GM12865 (cell line): ENCODE measurements around the gene ATP6V0E2.

ENCODE experiments used
- DNase-seq: peaks from one replicate; pipeline ENCODE4 v3.0.0; 2010; ENCODE audit warnings: low read depth
- H3K4me3 ChIP-seq: 2 replicates; pipeline ENCODE4 v1.5.1; 2011; ENCODE audit warnings: mild to moderate bottlenecking, low read depth, low read length, control low read depth
- CTCF ChIP-seq: IDR thresholded peaks from 2 replicates; pipeline ENCODE4 v1.5.1; 2011; ENCODE audit warnings: low read length, control low read depth, low read depth, inconsistent platforms; ENCODE audit not compliant: insufficient read depth; ENCODE audit errors: missing control alignments

The ATP6V0E2 gene

GRCh38 chr7:149856583-149856982, 17.2 kb upstream of the ATP6V0E2 start:
- no peak for TF ChIP-seq CTCF

GRCh38 chr7:149859369-149859768, 14.4 kb upstream of the ATP6V0E2 start:
- no peak for TF ChIP-seq CTCF
- DNase-seq = no peak
- H3K4me3 ChIP-seq = no peak overlapping the region

More at GRCh38 chr7:149856583-149856982, 17.2 kb upstream of the ATP6V0E2 start:
- no peak for DNase-seq
- H3K4me3 ChIP-seq = no peak overlapping the region

GRCh38 chr7:149859876-149860275, 13.9 kb upstream of the ATP6V0E2 start:
- no peak for TF ChIP-seq CTCF
- H3K4me3 ChIP-seq = no peak overlapping the region
- no peak for DNase-seq

- H3K4me3 ChIP-seq = no peak overlapping the region
- no peak for DNase-seq
- peak; percentile 23 for TF ChIP-seq CTCF
These were observed 12.7 kb upstream of the ATP6V0E2 start for GRCh38 chr7:149860821-149861727.

GRCh38 chr7:149861728-149862045, 12.1 kb upstream of the ATP6V0E2 start:
- no peak for DNase-seq
- no peak for TF ChIP-seq CTCF
- H3K4me3 ChIP-seq = no peak overlapping the region

- no peak for TF ChIP-seq CTCF
- H3K4me3 ChIP-seq = no peak overlapping the region
- no peak for DNase-seq
These were observed 11.6 kb upstream of the ATP6V0E2 start for GRCh38 chr7:149862156-149862555.

- TF ChIP-seq CTCF = no peak
- DNase-seq = no peak
- H3K4me3 ChIP-seq = no peak overlapping the region
These were observed 10.3 kb upstream of the ATP6V0E2 start for GRCh38 chr7:149863500-149863899.
